ENCODE results near the gene IGFBP6. TPM values are rescaled to one million over a fixed set of nuclear protein-coding genes. Genes with fewer than 3 reads are reported as not detected.

The IGFBP6 gene
- total RNA-seq, 1 experiment from 2014 or later, result 6.4 TPM

DNA sequence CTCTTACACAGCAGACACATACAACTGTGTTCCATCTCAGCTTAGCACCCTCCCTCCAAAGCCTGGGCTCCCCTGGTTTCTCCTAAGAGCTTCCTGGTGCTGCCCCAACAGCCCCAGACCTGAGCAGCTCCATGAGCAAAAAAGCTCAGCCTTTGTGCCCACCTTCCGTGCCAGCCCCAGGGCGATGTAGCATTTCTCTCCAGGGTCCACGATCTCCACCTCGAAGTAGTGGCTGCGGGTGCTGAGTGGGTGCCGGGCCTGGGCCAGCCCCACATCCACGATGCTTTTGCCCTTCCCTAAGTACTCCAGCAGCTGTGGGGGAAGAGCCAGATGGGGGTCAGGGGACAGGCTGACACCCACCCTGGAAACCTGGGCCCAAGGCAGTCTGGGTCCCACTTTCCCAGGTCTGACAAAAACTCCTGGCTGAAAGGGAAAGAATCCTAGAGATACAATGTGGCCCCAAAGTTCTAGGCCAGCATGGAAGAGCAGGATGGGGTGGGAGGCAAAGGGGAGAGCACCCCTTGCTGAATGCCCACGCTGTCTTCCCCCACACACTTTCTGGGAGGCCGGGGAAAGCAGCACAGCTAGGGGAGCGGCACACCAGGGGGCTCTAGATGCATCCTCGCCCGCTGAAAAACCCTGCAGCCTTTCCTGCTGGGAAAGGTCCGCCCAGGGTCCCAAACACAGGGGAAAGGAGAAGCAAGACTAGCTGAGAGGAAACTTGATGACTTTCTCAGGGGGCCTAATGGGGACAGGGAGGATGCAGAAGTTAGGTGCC, 29.3 kb upstream of the IGFBP6 start:
- no peaks in the 10 kb centered on the region for H3K9me3 Mint-ChIP-seq
- ChIA-PET POLR2A (no interaction called here), CTCF (interaction anchor here (0.5 to 11.2 kb wide), 12 partner anchors 10 to 131 kb away, joined by 3 to 474 read pairs (median 5); partner anchors contain the start of genes IGFBP6, SOAT2, SPRYD3 and TNS2)
- no peak overlapping the region for H3K4me3 Mint-ChIP-seq
- H3K4me1 Mint-ChIP-seq, result peaks cover 28% of the 10 kb centered on the region
- H3K36me3 Mint-ChIP-seq, result no peaks in the 10 kb centered on the region
- no peak overlapping the region for H3K27ac Mint-ChIP-seq
- TF ChIP-seq, protein P1, sequence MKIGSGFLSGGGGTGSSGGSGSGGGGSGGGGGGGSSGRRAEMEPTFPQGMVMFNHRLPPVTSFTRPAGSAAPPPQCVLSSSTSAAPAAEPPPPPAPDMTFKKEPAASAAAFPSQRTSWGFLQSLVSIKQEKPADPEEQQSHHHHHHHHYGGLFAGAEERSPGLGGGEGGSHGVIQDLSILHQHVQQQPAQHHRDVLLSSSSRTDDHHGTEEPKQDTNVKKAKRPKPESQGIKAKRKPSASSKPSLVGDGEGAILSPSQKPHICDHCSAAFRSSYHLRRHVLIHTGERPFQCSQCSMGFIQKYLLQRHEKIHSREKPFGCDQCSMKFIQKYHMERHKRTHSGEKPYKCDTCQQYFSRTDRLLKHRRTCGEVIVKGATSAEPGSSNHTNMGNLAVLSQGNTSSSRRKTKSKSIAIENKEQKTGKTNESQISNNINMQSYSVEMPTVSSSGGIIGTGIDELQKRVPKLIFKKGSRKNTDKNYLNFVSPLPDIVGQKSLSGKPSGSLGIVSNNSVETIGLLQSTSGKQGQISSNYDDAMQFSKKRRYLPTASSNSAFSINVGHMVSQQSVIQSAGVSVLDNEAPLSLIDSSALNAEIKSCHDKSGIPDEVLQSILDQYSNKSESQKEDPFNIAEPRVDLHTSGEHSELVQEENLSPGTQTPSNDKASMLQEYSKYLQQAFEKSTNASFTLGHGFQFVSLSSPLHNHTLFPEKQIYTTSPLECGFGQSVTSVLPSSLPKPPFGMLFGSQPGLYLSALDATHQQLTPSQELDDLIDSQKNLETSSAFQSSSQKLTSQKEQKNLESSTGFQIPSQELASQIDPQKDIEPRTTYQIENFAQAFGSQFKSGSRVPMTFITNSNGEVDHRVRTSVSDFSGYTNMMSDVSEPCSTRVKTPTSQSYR (CRISPR knock-in tag; IDR thresholded peaks at IDR 0.05), result no peak
- TF ChIP-seq, protein P2, sequence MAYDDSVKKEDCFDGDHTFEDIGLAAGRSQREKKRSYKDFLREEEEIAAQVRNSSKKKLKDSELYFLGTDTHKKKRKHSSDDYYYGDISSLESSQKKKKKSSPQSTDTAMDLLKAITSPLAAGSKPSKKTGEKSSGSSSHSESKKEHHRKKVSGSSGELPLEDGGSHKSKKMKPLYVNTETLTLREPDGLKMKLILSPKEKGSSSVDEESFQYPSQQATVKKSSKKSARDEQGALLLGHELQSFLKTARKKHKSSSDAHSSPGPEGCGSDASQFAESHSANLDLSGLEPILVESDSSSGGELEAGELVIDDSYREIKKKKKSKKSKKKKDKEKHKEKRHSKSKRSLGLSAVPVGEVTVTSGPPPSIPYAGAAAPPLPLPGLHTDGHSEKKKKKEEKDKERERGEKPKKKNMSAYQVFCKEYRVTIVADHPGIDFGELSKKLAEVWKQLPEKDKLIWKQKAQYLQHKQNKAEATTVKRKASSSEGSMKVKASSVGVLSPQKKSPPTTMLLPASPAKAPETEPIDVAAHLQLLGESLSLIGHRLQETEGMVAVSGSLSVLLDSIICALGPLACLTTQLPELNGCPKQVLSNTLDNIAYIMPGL (CRISPR knock-in tag; IDR thresholded peaks at IDR 0.05), result no peak
- no peak for TF ChIP-seq FOXJ3 (CRISPR knock-in tag; IDR thresholded peaks at IDR 0.05; ENCODE audit: borderline replicate concordance)
- TF ChIP-seq, protein P3, sequence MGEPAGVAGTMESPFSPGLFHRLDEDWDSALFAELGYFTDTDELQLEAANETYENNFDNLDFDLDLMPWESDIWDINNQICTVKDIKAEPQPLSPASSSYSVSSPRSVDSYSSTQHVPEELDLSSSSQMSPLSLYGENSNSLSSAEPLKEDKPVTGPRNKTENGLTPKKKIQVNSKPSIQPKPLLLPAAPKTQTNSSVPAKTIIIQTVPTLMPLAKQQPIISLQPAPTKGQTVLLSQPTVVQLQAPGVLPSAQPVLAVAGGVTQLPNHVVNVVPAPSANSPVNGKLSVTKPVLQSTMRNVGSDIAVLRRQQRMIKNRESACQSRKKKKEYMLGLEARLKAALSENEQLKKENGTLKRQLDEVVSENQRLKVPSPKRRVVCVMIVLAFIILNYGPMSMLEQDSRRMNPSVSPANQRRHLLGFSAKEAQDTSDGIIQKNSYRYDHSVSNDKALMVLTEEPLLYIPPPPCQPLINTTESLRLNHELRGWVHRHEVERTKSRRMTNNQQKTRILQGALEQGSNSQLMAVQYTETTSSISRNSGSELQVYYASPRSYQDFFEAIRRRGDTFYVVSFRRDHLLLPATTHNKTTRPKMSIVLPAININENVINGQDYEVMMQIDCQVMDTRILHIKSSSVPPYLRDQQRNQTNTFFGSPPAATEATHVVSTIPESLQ (CRISPR knock-in tag; IDR thresholded peaks at IDR 0.05), result no peak
- TF ChIP-seq SMAD4 (CRISPR knock-in tag; IDR thresholded peaks at IDR 0.05), result no peak
- TF ChIP-seq, protein P4, sequence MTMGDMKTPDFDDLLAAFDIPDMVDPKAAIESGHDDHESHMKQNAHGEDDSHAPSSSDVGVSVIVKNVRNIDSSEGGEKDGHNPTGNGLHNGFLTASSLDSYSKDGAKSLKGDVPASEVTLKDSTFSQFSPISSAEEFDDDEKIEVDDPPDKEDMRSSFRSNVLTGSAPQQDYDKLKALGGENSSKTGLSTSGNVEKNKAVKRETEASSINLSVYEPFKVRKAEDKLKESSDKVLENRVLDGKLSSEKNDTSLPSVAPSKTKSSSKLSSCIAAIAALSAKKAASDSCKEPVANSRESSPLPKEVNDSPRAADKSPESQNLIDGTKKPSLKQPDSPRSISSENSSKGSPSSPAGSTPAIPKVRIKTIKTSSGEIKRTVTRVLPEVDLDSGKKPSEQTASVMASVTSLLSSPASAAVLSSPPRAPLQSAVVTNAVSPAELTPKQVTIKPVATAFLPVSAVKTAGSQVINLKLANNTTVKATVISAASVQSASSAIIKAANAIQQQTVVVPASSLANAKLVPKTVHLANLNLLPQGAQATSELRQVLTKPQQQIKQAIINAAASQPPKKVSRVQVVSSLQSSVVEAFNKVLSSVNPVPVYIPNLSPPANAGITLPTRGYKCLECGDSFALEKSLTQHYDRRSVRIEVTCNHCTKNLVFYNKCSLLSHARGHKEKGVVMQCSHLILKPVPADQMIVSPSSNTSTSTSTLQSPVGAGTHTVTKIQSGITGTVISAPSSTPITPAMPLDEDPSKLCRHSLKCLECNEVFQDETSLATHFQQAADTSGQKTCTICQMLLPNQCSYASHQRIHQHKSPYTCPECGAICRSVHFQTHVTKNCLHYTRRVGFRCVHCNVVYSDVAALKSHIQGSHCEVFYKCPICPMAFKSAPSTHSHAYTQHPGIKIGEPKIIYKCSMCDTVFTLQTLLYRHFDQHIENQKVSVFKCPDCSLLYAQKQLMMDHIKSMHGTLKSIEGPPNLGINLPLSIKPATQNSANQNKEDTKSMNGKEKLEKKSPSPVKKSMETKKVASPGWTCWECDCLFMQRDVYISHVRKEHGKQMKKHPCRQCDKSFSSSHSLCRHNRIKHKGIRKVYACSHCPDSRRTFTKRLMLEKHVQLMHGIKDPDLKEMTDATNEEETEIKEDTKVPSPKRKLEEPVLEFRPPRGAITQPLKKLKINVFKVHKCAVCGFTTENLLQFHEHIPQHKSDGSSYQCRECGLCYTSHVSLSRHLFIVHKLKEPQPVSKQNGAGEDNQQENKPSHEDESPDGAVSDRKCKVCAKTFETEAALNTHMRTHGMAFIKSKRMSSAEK (CRISPR knock-in tag; IDR thresholded peaks at IDR 0.05; ENCODE audit: borderline replicate concordance), result no peak
- DNase-seq (ENCODE audit: low spot score) (no peak), ATAC-seq (no peak)
- H3K27me3 Mint-ChIP-seq (ENCODE audit: low read depth), result peaks cover 6% of the 10 kb centered on the region

DNA sequence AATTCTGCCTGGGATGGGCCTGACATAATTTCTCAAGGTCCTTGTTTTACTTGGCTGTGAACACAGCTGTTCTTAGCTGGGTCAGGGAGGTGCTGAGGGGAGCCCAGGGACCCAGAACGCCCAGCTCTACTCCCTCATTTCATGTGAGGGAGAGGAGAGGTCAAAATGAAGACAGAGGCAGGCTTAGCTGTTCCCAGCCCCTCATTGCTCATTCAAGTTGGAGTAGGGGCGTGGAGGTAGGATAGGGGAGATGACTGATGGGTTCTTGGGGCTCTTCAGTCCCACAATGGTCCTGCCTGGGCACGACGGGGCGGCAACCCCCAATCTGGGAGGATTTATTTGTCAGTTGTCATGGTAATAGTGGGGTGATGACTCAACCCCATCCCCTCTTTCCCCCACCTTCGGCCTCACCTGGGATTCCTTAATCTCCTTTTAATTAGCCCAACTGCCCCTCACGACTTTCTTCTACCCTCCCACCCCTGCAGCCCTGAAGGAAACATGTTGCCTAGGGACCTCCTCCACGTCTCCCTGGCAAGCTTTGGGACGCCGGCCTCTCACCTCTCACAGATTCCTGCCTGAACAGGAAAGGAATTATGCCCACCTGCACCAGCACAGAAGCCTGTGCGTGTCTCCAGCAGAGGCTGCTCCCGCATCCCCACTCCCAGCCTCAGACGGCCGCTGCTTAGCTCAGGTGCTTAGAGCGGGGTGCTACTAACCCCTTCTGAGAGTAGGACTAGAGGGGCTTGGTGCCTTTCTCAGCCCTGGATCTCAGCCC, 28.5 kb upstream of the IGFBP6 start:
- ChIA-PET CTCF (interaction anchor here (0.8 to 7.8 kb wide), 15 partner anchors 10 to 283 kb away, joined by 3 to 97 read pairs (median 5); partner anchors contain the start of genes AAAS, IGFBP6, ITGB7 and SPRYD3), POLR2A (interaction anchor here (1.0 kb wide), 1 partner anchor 10 kb away, joined by 3 read pairs; the partner anchor contains the start of gene SPRYD3)
- TF ChIP-seq NR2C2 (CRISPR knock-in tag; IDR thresholded peaks at IDR 0.05) (no peak), JAZF1 (CRISPR knock-in tag; IDR thresholded peaks at IDR 0.05) (no peak), OVOL2 (CRISPR knock-in tag; IDR thresholded peaks at IDR 0.05; ENCODE audit: borderline replicate concordance) (no peak)
- DNase-seq (ENCODE audit: low spot score), result no peak
- Mint-ChIP-seq H3K4me3 (no peak overlapping the region), H3K4me1 (peaks cover 28% of the 10 kb centered on the region), H3K36me3 (peaks cover 3% of the 10 kb centered on the region; the same call in 1 of the 2 replicates), H3K27ac (no peak overlapping the region), H3K9me3 (no peaks in the 10 kb centered on the region), H3K27me3 (ENCODE audit: low read depth) (peaks cover 4% of the 10 kb centered on the region)
- ATAC-seq, result no peak

All from WTC11 (cell line).